Measurements from ENCODE around the gene SPEM1. TPM values are rescaled to one million over a fixed set of nuclear protein-coding genes. Genes with fewer than 3 reads are reported as not detected.
A peak's percentile ranks its signal among the peaks of the same experiment; 100 is the strongest.

SPEM1 gene
- total and polyA plus RNA-seq, 9 donors: not detected

- intact Hi-C loops (cut with DNase I): no loop called here
- H3K27ac ChIP-seq: no peak overlapping the region
- H3K27me3 ChIP-seq: no peaks in the 10 kb centered on the region
- no peaks in the 10 kb centered on the region for H3K9me3 ChIP-seq
- peaks cover 5% of the 10 kb centered on the region for H3K4me1 ChIP-seq (ENCODE audit: insufficient read depth)
- H3K36me3 ChIP-seq: no peaks in the 10 kb centered on the region
- 87 to 89% (median 89%) methylated on average over 2 of the region's 2 CpGs for WGBS, 3 donors
- no peak overlapping the region for H3K4me3 ChIP-seq
- TF ChIP-seq POLR2A (IDR thresholded peaks at IDR 0.05): no peak
- no peak for TF ChIP-seq EP300 (IDR thresholded peaks at IDR 0.05)
- TF ChIP-seq, protein P1, sequence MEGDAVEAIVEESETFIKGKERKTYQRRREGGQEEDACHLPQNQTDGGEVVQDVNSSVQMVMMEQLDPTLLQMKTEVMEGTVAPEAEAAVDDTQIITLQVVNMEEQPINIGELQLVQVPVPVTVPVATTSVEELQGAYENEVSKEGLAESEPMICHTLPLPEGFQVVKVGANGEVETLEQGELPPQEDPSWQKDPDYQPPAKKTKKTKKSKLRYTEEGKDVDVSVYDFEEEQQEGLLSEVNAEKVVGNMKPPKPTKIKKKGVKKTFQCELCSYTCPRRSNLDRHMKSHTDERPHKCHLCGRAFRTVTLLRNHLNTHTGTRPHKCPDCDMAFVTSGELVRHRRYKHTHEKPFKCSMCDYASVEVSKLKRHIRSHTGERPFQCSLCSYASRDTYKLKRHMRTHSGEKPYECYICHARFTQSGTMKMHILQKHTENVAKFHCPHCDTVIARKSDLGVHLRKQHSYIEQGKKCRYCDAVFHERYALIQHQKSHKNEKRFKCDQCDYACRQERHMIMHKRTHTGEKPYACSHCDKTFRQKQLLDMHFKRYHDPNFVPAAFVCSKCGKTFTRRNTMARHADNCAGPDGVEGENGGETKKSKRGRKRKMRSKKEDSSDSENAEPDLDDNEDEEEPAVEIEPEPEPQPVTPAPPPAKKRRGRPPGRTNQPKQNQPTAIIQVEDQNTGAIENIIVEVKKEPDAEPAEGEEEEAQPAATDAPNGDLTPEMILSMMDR (IDR thresholded peaks at IDR 0.05): no peak
- DNase-seq: no peak
Observed at GRCh38 chr17:7391307-7391706, 28.8 kb upstream of the SPEM1 start.

GRCh38 chr17:7392696-7393612, 27.2 kb upstream of the SPEM1 start:
- WGBS, 3 donors: 60 to 66% (median 64%) methylated on average over 42 of the region's 42 CpGs
- no peaks in the 10 kb centered on the region for H3K36me3 ChIP-seq
- peak in 3 of 5 donors; percentile 44 to 51 (median 48) for DNase-seq
- H3K9me3 ChIP-seq: no peaks in the 10 kb centered on the region
- H3K27ac ChIP-seq: no peak overlapping the region
- peaks cover 5% of the 10 kb centered on the region for H3K4me1 ChIP-seq (ENCODE audit: insufficient read depth)
- H3K27me3 ChIP-seq: no peaks in the 10 kb centered on the region
- H3K4me3 ChIP-seq: peak overlapping the region; percentile 63
- intact Hi-C loops (cut with DNase I): no loop called here
- no peak for TF ChIP-seq POLR2A (IDR thresholded peaks at IDR 0.05)
- TF ChIP-seq EP300 (IDR thresholded peaks at IDR 0.05): no peak
- TF ChIP-seq, protein P1 (IDR thresholded peaks at IDR 0.05): no peak

DNA sequence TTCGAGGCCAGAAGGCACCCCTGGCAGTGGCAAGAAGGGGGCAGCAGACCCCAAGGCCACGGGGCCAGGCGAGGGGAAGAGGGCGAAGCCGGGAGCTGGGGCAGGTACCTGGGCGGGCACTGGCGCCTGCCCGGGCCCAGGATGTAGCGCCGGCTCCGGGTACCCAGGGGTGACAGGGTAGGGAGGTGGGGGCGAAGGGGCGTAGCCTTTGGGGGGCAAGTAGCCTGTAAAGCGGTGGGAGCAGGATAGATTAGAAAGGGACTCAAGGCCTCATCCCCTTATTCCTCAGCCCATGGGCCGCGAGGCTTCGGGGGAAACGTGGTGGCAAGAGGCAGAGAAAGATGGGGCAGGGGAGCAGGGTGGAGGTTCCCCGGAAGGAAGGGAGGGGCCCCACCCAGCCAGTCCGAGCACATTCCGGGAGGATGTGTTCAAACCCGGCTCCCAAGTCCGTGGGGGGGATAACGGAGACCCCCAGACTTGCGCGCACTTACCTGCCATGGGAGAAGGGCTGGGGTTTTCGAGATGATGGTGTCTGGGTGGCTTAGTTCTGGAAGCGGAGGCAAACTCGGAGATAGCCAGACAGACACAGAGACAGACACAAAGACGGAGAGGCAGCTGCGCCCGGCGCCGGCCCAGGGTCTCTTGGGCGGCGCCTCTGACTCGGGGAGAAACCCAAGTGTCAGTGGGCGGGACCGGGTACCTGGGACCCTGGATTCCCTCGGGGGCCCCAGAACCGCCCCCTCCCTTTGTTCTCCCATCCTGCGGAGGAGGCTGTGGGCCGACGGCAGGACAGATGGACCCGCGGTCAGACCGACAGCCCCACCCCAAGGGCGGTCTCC, 26.3 kb upstream of the SPEM1 start:
- no peaks in the 10 kb centered on the region for H3K36me3 ChIP-seq
- H3K4me1 ChIP-seq (ENCODE audit: insufficient read depth): peaks cover 5% of the 10 kb centered on the region
- no peaks in the 10 kb centered on the region for H3K9me3 ChIP-seq
- 3% methylated on average over 46 to 48 of the region's 48 CpGs for WGBS, 3 donors
- no peaks in the 10 kb centered on the region for H3K27me3 ChIP-seq
- DNase-seq: peak in 2 of 5 donors; percentile 44 to 57
- peak overlapping the region; percentile 37 to 94 for H3K27ac ChIP-seq
- TF ChIP-seq POLR2A (IDR thresholded peaks at IDR 0.05) (no peak), EP300 (IDR thresholded peaks at IDR 0.05) (no peak)
- TF ChIP-seq, protein P1 (IDR thresholded peaks at IDR 0.05): no peak
- H3K4me3 ChIP-seq: peak overlapping the region; percentile 63
- intact Hi-C loops (cut with DNase I): no loop called here

- TF ChIP-seq POLR2A (IDR thresholded peaks at IDR 0.05) (peak; percentile 94), EP300 (IDR thresholded peaks at IDR 0.05) (no peak)
- TF ChIP-seq, protein P1 (IDR thresholded peaks at IDR 0.05): peak; percentile 29 to 51 (median 42)
- 0 to 1% (median 1%) methylated on average over 45 to 71 of the region's 71 CpGs for WGBS, 3 donors
Observed at GRCh38 chr17:7394452-7395191, 25.5 kb upstream of the SPEM1 start, which contains the start of gene PLSCR3. PLSCR3 (minus strand) TSS chr17:7394525; CDS start chr17:7394110, 415 bp downstream.

More at GRCh38 chr17:7394452-7395191, 25.5 kb upstream of the SPEM1 start, which contains the start of gene PLSCR3:
- H3K4me3 ChIP-seq: peak within 1 kb of the TSS; percentile 63
- H3K36me3 ChIP-seq: no peaks in the 10 kb centered on the region
- intact Hi-C loops (cut with DNase I): no loop called here
- peak; percentile 85 to 92 (median 88) for DNase-seq
- no peaks in the 10 kb centered on the region for H3K9me3 ChIP-seq
- H3K27me3 ChIP-seq: no peaks in the 10 kb centered on the region
- H3K4me1 ChIP-seq (ENCODE audit: insufficient read depth): peaks cover 5% of the 10 kb centered on the region
- H3K27ac ChIP-seq: peak within 1 kb of the TSS; percentile 37 to 94
